Fibroblast of lung (primary cell): Measurements from ENCODE around the gene SPSB2.

Source experiments
- CTCF ChIP-seq, 2 donors: IDR thresholded peaks in 1 of 2; conservative IDR thresholded peaks in 1 of 2; 1 replicate in 1 of 2; 2 replicates in 1 of 2; pipeline ENCODE4 v1.5.1; 2011 to 2012; ENCODE audit warnings: low read length in 2 of 2, control low read depth in 1 of 2, inconsistent platforms in 1 of 2, low read depth in 1 of 2, mild to moderate bottlenecking in 1 of 2
- EZH2 ChIP-seq: IDR thresholded peaks from 2 replicates; pipeline ENCODE4 v1.5.1; 2012; ENCODE audit warnings: low read length, control low read depth, mild to moderate bottlenecking; ENCODE audit errors: missing control alignments

DNA sequence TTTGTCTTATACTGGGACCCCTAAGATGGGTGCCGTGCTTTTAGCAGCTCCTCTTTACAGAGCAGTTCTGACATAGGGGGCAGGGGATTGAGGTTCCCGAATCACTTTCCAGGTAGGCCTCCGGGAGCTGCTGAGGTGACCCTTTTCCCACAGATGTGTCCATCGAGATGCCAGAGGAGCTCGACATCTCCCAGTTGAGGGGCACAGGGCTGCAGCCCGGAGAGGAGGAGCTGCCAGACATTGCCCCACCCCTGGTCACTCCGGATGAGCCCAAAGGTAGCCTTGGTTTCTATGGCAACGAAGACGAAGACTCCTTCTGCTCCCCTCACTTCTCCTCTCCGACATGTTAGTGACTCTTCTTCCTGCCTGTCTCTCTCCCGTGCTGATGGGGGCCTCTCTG lies 10.1 kb downstream of the SPSB2 start:
- TF ChIP-seq CTCF (conservative IDR thresholded peaks at IDR 0.05 in 1 of 2, IDR thresholded peaks at IDR 0.05 in 1 of 2; ENCODE audit: low read depth in 1 of 2, low read length in 2 of 2) (no peak), EZH2 (no peak)
